CD4-positive, alpha-beta T cell treated with Interleukin-6 for 4 hours (primary cell): ENCODE results near the gene OAS1.
"Not testable (repeated sequence)": the region's sequence is repeated elsewhere in the genome, so short reads cannot be mapped to it uniquely, and the experiment has no call there.

ENCODE experiments used
- DNase-seq: peaks from one replicate; pipeline ENCODE4 v3.0.0-alpha.2; 2020; ENCODE audit warnings: mixed read lengths

Gene OAS1

DNA sequence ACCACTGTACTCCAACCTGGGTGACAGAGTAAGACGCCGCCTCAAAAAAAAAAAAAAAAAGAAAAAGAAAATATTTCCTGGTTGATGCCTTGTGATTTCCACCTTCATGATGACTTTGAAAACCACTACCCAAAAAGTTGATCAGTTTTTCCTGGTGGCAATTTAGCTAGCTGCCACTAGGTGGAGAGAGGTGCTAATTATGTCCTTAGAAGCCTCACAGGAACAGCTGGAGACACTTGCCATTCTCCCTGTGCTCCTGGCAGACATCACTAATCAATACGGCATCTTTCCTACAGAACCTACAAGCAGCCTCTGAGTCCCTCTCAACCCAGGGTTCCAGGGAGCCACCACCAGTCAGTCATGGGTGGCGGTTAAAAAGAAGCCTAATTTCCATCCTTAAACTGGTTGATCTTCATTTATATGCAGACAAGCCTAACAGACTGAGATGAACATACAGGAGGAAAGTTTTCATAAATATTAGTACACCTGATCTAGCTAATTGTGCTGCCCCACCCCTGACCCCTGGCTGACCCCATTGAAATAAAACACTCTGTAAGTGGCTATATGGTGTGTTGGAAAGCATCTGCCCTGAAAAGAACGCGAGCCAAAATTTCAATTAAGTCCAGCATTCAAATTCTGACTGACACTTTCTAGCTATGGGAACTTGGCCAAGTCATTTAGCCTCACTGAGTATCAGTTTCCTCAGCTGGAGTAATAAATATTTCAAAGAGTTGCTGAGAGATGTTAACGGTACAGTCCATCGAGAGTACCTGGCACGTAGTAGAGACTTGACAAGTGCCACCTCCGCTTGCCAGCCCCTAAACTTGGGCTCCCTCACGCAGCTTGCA lies 6.2 kb upstream of the OAS1 start:
- peak; percentile 54 for DNase-seq

DNA sequence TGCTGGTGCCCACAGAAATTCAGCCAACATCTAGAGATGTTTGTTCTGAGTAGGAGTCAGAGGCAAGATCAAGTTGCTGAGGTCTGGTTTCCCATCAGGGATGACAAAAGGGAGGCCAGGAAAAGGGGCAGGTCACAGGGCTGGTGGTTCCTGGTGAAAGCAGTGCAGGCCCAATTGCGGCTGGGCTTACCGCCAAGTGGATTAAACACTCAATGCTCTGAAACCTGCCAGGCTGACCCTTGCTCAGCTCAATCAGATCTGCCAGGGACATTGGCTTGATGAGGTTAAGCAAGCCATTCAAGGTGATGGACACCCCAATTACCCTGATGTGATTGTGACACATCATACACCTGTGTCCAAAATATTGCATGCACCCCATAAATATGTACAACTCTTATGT lies 5.5 kb upstream of the OAS1 start:
- no peak for DNase-seq

- DNase-seq = no peak
These were observed 2.2 kb upstream of the OAS1 start for GRCh38 chr12:112904571-112904970.

GRCh38 chr12:112905451-112906089 lies 1.2 kb upstream of the OAS1 start:
- DNase-seq = no peak

DNA sequence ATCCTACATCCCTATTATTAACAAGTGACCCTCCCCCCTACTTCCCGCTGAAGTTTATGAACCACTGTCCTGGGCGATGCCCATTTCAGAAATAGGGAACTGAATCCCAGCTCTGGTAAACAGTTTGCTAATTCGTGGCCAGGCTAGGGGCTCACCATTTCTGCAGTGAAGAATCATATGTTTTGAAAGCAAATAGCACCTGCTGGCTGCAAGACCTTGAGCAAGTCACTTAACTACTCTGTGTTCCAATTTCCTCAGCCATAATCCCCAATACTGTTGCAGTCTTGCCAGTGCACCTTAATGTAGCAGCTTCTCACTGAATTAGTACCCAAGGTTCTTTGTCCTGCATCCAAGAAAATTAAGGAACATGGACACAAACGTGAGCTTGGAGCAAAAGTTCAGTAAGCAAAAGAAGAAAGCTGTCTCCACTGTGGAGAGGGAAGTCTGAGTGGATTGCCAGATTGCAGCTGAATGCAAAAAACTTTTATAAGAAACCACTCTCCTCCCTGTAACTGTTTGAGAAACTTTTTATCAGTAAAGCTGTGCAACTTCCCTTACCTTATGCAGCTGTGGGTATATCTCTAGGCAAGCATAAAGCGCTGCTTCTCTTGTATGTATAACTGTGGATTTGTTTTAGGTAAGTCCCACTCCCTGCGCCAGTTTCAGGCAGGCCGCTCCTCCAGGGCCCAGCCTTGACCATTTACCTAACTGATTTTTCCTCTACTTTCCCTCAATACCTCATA lies 824 bp downstream of the OAS1 start:
- no peak for DNase-seq

DNA sequence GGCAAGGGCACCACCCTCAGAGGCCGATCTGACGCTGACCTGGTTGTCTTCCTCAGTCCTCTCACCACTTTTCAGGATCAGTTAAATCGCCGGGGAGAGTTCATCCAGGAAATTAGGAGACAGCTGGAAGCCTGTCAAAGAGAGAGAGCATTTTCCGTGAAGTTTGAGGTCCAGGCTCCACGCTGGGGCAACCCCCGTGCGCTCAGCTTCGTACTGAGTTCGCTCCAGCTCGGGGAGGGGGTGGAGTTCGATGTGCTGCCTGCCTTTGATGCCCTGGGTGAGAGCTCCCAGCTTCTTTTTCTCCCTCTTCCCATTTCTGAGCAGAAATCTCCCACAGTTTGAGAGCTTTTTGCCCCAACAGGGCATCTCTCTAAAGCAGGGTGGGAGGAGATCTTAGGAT lies 1.8 kb downstream of the OAS1 start:
- DNase-seq = peak; percentile 37

DNA sequence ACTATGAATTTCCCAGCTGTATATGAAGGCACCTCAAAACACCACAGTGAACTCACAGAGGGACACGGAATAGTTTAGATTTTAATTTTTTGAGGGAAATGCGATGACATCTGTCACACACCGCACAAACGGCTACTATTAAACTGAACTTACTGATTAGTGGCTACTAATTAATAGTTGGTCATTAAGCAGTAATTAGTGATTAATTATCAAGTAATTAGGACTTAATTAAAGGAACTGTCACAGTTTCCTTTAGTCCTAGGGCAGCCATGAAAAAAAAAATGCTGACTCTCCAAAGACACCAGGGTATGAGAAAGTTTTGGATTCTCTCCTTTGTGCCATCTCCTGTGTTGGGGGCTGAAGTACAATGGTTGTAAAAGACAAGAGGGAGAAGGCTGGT lies 2.9 kb downstream of the OAS1 start:
- no peak for DNase-seq

- no peak for DNase-seq
These were observed 6.4 kb downstream of the OAS1 start for GRCh38 chr12:112913038-112913688.

- not testable (repeated sequence) for DNase-seq
These were observed 7.1 kb downstream of the OAS1 start for GRCh38 chr12:112913888-112914287.

DNA sequence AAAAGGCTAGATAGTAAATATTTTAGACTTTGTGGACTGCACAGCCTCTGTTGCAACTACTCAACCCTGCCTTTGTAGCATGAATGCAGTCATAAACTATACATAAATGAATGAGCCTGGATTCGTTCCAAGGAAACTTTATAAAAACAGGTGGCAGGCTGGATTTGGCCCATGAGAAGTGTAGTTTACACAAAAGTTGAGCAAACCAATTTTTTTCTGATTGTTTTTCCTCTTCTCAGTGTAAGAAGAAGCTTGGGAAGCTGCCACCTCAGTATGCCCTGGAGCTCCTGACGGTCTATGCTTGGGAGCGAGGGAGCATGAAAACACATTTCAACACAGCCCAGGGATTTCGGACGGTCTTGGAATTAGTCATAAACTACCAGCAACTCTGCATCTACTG lies 9.5 kb downstream of the OAS1 start:
- DNase-seq = no peak

DNA sequence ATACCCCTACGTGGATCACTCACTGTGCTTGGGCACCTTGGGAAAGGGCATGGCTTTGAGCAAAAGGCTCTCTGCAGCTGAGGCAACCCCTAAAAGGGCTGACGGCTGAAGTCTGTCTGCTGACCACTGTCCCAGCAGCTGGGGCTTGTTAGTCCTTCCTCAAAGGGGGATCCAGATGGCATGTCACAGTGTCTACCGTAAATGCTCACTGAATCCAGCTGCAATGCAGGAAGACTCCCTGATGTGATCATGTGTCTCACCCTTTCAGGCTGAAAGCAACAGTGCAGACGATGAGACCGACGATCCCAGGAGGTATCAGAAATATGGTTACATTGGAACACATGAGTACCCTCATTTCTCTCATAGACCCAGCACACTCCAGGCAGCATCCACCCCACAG lies 12.4 kb downstream of the OAS1 start:
- DNase-seq = no peak

DNA sequence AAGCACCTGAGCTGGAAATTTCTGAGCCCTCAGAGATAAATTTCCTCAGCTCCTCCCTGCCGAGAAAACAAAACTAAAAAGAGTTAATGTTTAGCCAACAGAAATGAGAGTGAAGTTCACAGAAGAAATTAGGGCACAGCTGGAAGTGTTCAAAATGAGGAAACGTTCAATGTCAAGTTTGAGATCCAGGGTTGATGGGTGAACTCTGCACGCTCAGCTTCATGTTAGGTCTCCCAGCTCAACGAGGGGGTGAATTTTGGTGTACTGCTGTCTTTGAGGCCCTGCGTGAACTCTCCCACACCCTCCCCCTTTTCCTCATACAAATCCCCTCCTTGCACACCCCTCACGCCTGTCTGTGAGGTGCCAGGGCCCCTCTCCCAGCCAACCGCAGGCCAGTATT lies 18.2 kb downstream of the OAS1 start:
- no peak for DNase-seq

DNA sequence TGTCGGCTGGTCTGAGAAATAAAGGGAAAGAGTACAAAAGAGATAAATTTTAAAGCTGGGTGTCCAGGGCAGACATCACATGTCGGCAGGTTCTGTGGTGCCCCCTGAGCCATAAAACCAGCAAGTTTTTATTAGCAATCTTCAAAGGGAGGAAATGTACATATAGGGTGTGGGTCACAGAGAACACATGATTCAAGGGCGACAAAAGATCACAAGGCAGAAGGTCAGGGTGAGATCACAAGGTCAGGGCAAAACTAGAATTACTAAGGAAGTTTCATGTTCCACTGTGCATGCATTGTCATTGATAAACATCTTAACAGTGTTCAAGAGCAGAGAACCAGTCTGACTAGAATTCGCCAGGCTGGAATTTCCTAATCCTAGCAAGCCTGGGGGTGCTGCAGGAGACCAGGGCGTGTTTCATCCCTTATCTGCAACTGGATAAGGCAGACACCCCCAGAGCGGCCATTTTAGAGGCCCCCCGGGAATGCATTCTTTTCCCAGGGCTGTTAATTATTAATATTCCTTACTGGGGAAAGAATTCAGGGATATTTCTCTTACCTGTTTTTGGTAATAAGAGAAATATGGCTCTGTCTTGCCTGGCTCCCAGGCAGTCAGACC lies 19.8 kb downstream of the OAS1 start:
- DNase-seq = not testable (repeated sequence)

GRCh38 chr12:112927475-112927874 lies 20.7 kb downstream of the OAS1 start:
- DNase-seq = no peak

- no peak for DNase-seq
These were observed 21.2 kb downstream of the OAS1 start for GRCh38 chr12:112927925-112928324.

GRCh38 chr12:112928978-112929377 lies 22.2 kb downstream of the OAS1 start:
- no peak for DNase-seq

GRCh38 chr12:112929715-112930114 lies 23.0 kb downstream of the OAS1 start:
- DNase-seq = no peak

GRCh38 chr12:112930350-112930749 lies 23.6 kb downstream of the OAS1 start:
- DNase-seq = no peak

- no peak for DNase-seq
These were observed 25.8 kb downstream of the OAS1 start for GRCh38 chr12:112932485-112933128.

- no peak for DNase-seq
These were observed 26.4 kb downstream of the OAS1 start for GRCh38 chr12:112933129-112933505.

GRCh38 chr12:112936264-112936663 lies 29.5 kb downstream of the OAS1 start:
- no peak for DNase-seq

DNA sequence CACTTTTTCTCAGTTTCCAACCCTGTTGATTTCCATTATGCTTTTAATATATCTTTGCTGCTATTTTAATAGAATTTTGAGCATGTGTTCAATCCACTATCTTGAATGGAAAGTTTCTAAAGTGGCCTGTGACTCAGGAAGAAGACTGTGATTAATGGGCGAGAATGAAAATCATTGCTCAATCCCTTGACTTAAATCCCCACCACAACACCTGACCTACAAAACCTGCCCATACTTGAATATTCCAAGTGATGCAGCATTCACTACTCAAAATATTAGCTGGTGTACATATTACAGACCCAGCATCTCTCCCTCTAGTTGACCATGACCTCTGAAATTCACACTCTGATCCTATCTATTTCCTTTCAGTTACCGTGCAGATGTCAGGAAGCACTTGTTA lies 30.2 kb downstream of the OAS1 start:
- no peak for DNase-seq
